Tibial nerve (tissue), 4 donors: ENCODE measurements around the gene RXRB. TPM values are rescaled to one million over a fixed set of nuclear protein-coding genes. Genes with fewer than 3 reads are reported as not detected.

ENCODE experiments used
- DNase-seq, 2 donors: peaks; one replicate each; pipeline ENCODE4 v3.0.0-alpha.2; 2019; ENCODE audit warnings: low spot score in 2 of 2
- H3K27ac ChIP-seq, 4 donors: fragments of 200-600 bp; sonication (generic) in 3 of 4; one replicate each; pipeline ENCODE4 v1.5.1; 2017 to 2019; ENCODE audit warnings: mild to moderate bottlenecking in 1 of 4
- H3K27me3 ChIP-seq, 2 donors: fragments of 200-600 bp; sonication (generic) in 1 of 2; one replicate each; pipeline versions ENCODE4 v1.5.1 to v1.6.0; 2017 to 2019
- H3K36me3 ChIP-seq, 3 donors: fragments of 200-600 bp; sonication (generic); one replicate each; pipeline ENCODE4 v1.5.1; 2018 to 2019
- H3K4me1 ChIP-seq, 4 donors: fragments of 200-600 bp; sonication (generic) in 3 of 4; one replicate each; pipeline ENCODE4 v1.5.1; 2017 to 2019
- H3K4me3 ChIP-seq, 4 donors: fragments of 200-600 bp; sonication (generic) in 3 of 4; one replicate each; pipeline ENCODE4 v1.5.1; 2017 to 2019; ENCODE audit warnings: mild to moderate bottlenecking in 1 of 4, moderate library complexity in 1 of 4
- H3K9me3 ChIP-seq, 4 donors: fragments of 200-600 bp; sonication (generic) in 3 of 4; one replicate each; pipeline ENCODE4 v1.5.1; 2017 to 2019
- CTCF ChIP-seq, 5 experiments: fragments of 200-600 bp in 3 of 5; fragments of 450-650 bp in 2 of 5; sonication (generic) in 3 of 5; IDR thresholded peaks; one replicate each; pipeline ENCODE4 v1.5.1; 2016 to 2019; ENCODE audit warnings: antibody characterized with exemption in 5 of 5, mild to moderate bottlenecking in 3 of 5, moderate library complexity in 2 of 5
- EP300 ChIP-seq, 2 donors: sonication (generic); formaldehyde crosslinking; IDR thresholded peaks; one replicate each; pipeline ENCODE4 v1.6.1; 2017; ENCODE audit warnings: antibody characterized with exemption in 2 of 2, mild to moderate bottlenecking in 1 of 2
- POLR2A ChIP-seq, 2 donors: fragments of 450-650 bp; IDR thresholded peaks; one replicate each; pipeline ENCODE4 v1.6.1; 2017; ENCODE audit warnings: antibody characterized with exemption in 2 of 2, mild to moderate bottlenecking in 2 of 2, moderate library complexity in 2 of 2
- WGBS, 2 donors: methylation state at CpG; one replicate each; pipeline ENCODE4 v1.1.5; 2018; 5-methylcytosine and 5-hydroxymethylcytosine counted together
- total RNA-seq, 4 donors: library from RNA; depleted of rRNA; stranded (reverse); fragments of >200 nt; gene quantifications; one replicate each; pipeline ENCODE4 v1.1.0, GENCODE V29; 2016

Gene RXRB
- total RNA-seq, 4 donors from 2014 or later, result 34.3 to 64.7 (median 43.9) TPM

DNA sequence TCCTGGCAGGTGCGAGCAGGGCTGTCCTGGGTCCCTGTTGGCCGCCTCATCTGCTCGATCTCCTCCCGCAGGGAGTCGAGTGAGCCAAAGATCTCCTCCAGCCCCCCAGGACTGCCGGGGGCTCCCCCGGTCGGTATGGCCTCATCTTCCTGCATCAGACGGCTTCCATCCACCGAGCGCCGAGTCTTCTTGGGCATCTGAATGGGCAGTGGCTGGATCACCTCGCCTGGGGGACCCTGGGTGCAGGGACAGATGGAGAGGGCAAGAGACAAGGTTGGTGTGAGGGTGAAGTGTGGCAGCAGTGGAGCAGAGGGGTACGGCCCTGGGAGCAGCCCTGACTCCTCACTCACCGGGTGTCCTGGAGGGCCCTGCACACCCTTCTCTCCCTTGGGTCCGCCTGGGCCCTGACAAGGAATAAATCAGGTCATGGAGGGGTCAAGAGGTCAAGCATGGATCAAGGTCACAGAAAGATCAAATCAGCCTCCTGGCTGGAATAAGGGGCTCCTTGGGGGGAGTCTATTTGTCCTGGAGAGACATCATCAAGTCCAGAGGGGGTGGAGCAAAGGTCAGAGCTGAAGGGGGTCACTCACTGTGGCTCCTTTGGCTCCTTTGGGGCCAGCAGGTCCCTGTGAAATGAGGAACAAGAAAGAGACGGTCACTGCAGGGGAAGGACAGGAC, 34.7 kb downstream of the RXRB start:
- Histone ChIP-seq H3K4me1 (peaks cover 0 to 17% (median 9%) of the 10 kb centered on the region in 4 donors), H3K36me3 (no peaks in the 10 kb centered on the region), H3K9me3 (no peaks in the 10 kb centered on the region), H3K4me3 (no peak overlapping the region), H3K27ac (no peak overlapping the region), H3K27me3 (no peaks in the 10 kb centered on the region)
- no peak for TF ChIP-seq POLR2A (IDR thresholded peaks at IDR 0.05)
- no peak for TF ChIP-seq EP300 (IDR thresholded peaks at IDR 0.05)
- TF ChIP-seq CTCF (IDR thresholded peaks at IDR 0.05), result no peak
- DNase-seq, result no peak
- whole genome bisulfite sequencing, 2 donors, result 88 to 91% methylated on average over 16 to 17 of the region's 17 CpGs

DNA sequence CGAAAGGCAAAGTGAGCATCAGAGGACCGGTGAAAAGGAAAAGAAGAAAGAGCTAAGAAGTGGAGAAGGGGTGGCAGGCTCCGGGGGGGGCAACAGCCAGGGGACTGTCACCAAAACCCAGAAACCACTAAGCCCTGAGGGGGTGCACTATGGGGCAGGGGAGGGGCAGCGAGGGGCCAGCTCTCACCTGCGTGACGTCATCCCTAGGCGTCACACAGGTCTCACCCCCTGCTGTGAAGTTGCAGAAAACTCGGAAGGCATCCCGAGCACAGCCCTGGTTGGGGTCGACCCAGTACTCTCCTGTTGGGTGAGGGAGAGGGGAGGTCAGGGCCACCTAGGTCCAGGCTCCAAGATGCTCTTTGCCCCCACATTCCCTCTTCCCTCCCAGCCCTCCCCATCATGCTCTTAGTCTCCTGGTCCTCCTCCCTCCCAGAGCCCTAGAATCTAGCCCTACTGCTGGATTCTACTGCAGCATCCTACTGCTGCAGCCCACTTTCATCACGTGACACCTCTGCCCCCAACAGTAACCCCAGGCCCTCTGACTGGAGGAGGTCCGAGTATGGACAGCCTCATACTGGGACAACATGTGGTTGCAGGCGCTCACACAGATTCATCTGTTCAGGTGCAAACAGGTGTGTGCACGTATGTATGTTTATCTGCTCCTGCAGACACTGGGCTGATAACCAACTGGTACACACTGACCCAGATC, 35.6 kb downstream of the RXRB start:
- H3K4me3 ChIP-seq, result no peak overlapping the region

DNA sequence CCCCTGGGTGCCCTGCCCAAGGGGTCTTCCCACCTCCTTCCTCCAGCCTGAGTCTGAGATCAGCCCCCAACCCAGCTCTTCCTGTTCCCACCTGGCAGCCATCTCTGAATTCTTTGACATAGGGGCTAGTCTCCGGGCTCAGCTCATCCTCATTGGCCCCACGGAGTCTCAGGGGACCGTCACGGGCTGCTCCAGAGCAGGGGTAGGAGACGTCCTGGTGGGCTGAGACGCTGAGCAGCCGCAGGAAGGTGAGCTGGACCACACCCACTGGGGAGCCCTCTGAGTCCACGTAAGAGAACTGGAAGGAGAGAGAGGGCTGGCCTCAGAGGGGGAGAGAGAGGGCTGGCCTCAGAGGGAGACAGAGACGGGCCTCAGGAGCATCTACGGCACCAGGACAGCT, 36.3 kb downstream of the RXRB start:
- no peaks in the 10 kb centered on the region for H3K36me3 ChIP-seq
- H3K4me3 ChIP-seq, result no peak overlapping the region
- WGBS, 2 donors, result 48 to 76% methylated on average over 10 of the region's 10 CpGs
- peaks cover 0 to 24% (median 10%) of the 10 kb centered on the region in 4 donors for H3K4me1 ChIP-seq
- DNase-seq, result no peak
- H3K9me3 ChIP-seq, result no peaks in the 10 kb centered on the region
- no peak for TF ChIP-seq POLR2A (IDR thresholded peaks at IDR 0.05)
- no peak for TF ChIP-seq EP300 (IDR thresholded peaks at IDR 0.05)
- no peaks in the 10 kb centered on the region for H3K27me3 ChIP-seq
- H3K27ac ChIP-seq, result no peak overlapping the region

More for the DNA sequence above, 35.6 kb downstream of the RXRB start:
- Histone ChIP-seq H3K27me3 (no peaks in the 10 kb centered on the region), H3K9me3 (no peaks in the 10 kb centered on the region), H3K36me3 (no peaks in the 10 kb centered on the region), H3K27ac (no peak overlapping the region), H3K4me1 (peaks cover 0 to 24% (median 10%) of the 10 kb centered on the region in 4 donors)
- whole genome bisulfite sequencing, 2 donors, result 69 to 73% methylated on average over 14 of the region's 14 CpGs
- no peak for TF ChIP-seq POLR2A (IDR thresholded peaks at IDR 0.05)
- no peak for TF ChIP-seq CTCF (IDR thresholded peaks at IDR 0.05)
- no peak for DNase-seq

DNA sequence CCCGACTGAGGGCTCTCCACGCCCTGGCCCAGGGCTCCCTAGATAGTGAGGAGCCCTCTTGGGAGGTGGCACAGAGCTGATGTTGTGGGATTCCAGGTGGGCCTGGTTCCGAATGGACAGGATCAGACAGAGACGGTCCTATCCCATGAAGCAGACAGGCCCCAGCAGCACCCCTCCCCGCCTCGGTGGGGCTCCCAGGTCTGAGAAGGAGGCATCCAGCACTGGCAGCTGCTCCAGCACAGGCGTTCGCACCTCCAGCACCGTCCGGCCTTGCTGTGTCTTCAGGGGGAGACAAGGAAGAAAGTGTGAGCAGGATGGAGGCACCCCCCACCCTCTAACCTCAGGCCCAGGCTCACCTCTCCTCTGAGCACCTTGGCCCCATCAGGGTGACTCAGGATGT, 36.9 kb downstream of the RXRB start:
- WGBS, 2 donors, result 87 to 88% methylated on average over 10 of the region's 10 CpGs
- no peak for DNase-seq

More for the DNA sequence above, 36.9 kb downstream of the RXRB start:
- Histone ChIP-seq H3K4me1 (peaks cover 0 to 24% (median 10%) of the 10 kb centered on the region in 4 donors), H3K36me3 (no peaks in the 10 kb centered on the region), H3K27me3 (no peaks in the 10 kb centered on the region), H3K27ac (no peak overlapping the region), H3K4me3 (no peak overlapping the region), H3K9me3 (no peaks in the 10 kb centered on the region)
- TF ChIP-seq CTCF (IDR thresholded peaks at IDR 0.05) (no peak), POLR2A (IDR thresholded peaks at IDR 0.05) (no peak), EP300 (IDR thresholded peaks at IDR 0.05) (no peak)
